ENCODE results near the gene ZNF3.
A peak's percentile ranks its signal among the peaks of the same experiment; 100 is the strongest.

The ZNF3 gene

DNA sequence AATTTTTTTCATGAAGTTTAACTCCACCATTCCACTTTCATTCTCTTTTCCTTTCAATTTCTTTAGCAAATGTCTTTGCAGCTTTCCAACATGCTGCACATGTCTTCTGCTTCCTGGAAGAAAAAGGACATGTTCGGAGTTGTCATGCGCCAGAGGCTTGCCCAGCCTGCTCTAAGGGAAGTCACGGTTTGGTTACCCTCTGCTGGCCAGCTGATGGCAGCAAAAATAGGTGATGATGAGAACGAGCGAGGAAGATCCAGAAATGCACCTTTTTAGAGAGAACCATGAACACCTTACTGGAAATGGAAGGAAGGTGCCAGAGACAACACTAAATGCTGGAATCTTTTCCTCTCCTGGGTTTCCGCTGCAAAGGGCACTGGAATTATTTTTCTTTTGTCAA, 36.8 kb downstream of the ZNF3 start:
- TF ChIP-seq, protein P1, sequence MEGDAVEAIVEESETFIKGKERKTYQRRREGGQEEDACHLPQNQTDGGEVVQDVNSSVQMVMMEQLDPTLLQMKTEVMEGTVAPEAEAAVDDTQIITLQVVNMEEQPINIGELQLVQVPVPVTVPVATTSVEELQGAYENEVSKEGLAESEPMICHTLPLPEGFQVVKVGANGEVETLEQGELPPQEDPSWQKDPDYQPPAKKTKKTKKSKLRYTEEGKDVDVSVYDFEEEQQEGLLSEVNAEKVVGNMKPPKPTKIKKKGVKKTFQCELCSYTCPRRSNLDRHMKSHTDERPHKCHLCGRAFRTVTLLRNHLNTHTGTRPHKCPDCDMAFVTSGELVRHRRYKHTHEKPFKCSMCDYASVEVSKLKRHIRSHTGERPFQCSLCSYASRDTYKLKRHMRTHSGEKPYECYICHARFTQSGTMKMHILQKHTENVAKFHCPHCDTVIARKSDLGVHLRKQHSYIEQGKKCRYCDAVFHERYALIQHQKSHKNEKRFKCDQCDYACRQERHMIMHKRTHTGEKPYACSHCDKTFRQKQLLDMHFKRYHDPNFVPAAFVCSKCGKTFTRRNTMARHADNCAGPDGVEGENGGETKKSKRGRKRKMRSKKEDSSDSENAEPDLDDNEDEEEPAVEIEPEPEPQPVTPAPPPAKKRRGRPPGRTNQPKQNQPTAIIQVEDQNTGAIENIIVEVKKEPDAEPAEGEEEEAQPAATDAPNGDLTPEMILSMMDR (IDR thresholded peaks at IDR 0.05; ENCODE audit: low read depth, low read length, missing control alignments) = no peak
- in situ Hi-C loops (cut with HindIII; ENCODE audit: low sequenced_read_pairs) = no loop called here
- no peak overlapping the region for H3K4me3 ChIP-seq (ENCODE audit: low read depth, low read length)
- no peak for DNase-seq (ENCODE audit: low read depth)

DNA sequence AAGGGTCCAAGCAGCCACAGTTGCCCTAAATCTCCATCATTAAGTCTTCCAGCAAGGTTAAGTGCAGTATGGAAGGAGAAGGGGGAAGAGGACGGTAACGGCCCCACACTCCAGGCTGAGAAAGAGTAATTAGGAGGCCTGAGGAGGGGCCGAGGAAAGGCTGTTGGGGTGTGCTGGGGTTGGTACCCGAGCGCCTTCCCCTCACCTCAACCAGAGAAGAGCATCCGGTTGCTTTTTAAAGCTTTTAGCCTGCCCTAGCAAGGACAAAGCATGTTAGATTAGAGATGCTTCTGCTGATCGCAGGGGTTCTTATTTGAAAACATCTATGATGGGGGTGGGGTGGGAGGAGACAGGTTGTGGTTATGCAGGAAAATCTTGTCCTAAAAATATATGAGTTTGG, 40.9 kb downstream of the ZNF3 start:
- DNase-seq (ENCODE audit: low read depth) = no peak
- no peak overlapping the region for H3K4me3 ChIP-seq (ENCODE audit: low read depth, low read length)
- TF ChIP-seq, protein P1 (IDR thresholded peaks at IDR 0.05; ENCODE audit: low read depth, low read length, missing control alignments) = no peak
- in situ Hi-C loops (cut with HindIII; ENCODE audit: low sequenced_read_pairs) = no loop called here

DNA sequence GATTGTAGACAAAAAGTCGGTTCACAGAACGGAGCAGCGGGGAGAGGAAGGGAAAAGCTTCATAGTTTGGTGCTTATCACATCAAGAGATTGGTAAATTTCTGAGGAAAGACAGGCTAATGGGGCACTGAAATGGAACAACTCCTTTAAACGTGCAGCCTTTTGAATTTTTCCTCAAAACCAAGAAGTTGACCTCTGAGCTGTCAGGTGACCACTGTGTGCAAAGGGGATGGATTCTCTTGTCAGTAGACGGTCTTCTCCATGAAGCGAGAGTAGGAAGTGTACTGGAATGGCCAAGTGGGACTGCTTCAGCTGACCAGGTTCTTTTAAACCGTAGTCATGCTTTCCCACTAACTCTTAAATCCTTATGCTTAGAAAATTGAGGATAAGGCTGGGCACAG, 43.2 kb downstream of the ZNF3 start:
- no peak for DNase-seq (ENCODE audit: low read depth)
- H3K4me3 ChIP-seq (ENCODE audit: low read depth, low read length) = no peak overlapping the region
- TF ChIP-seq, protein P1 (IDR thresholded peaks at IDR 0.05; ENCODE audit: low read depth, low read length, missing control alignments) = no peak

GRCh38 chr7:100035876-100036275, 45.6 kb downstream of the ZNF3 start:
- DNase-seq (ENCODE audit: low read depth) = no peak
- no peak overlapping the region for H3K4me3 ChIP-seq (ENCODE audit: low read depth, low read length)
- in situ Hi-C loops (cut with HindIII; ENCODE audit: low sequenced_read_pairs) = no loop called here
- TF ChIP-seq, protein P1 (IDR thresholded peaks at IDR 0.05; ENCODE audit: low read depth, low read length, missing control alignments) = no peak

More for the DNA sequence above, 43.2 kb downstream of the ZNF3 start:
- in situ Hi-C loops (cut with HindIII; ENCODE audit: low sequenced_read_pairs) = no loop called here

DNA sequence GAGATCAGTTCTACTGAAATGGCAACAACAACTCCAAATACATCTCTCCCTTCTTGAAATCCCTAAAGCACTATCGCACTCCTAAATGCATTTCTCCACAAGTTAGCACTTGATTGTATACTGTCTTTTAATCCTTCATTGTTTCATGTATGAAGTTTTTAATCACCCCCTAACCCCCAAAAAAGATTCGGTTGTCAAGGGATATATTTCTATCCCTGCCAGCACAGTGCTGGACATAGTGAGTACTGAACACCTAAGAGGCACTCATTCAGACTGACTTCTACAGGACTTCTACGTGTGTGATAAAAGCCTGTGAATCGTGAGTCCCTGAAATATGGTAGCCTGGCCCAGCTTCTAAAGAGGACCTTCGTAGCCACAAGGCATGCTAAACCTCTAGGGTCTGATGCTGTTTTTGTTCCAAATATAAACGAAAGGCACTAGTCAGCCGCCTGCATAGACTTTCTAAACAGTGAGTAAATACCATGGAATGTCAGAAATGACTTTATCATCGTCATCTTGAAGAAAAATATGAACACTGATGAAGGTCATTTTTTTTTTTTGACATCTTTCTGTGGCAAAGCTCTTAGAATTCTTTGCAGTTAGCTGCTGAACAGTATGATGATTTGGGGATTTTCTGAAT, 46.5 kb downstream of the ZNF3 start:
- peak; percentile 55 for DNase-seq (ENCODE audit: low read depth)
- TF ChIP-seq, protein P1 (IDR thresholded peaks at IDR 0.05; ENCODE audit: low read depth, low read length, missing control alignments) = no peak
- in situ Hi-C loops (cut with HindIII; ENCODE audit: low sequenced_read_pairs) = loop anchor here (5.0 kb wide), 1 partner anchor 62 kb away; no protein-coding TSS in a partner anchor
- no peak overlapping the region for H3K4me3 ChIP-seq (ENCODE audit: low read depth, low read length)

GRCh38 chr7:100033526-100033925, 48.0 kb downstream of the ZNF3 start:
- no peak for DNase-seq (ENCODE audit: low read depth)
- in situ Hi-C loops (cut with HindIII; ENCODE audit: low sequenced_read_pairs) = loop anchor here (5.0 kb wide), 1 partner anchor 64 kb away; no protein-coding TSS in a partner anchor
- H3K4me3 ChIP-seq (ENCODE audit: low read depth, low read length) = no peak overlapping the region
- TF ChIP-seq, protein P1 (IDR thresholded peaks at IDR 0.05; ENCODE audit: low read depth, low read length, missing control alignments) = no peak
